OCI-LY1 (cell line): Measurements from ENCODE around the gene OAT.

Source experiments
- EZH2 ChIP-seq: fragments of 200-600 bp; sonication (generic), shearing (Covaris generic); IDR thresholded peaks from 2 replicates; pipeline ENCODE4 v1.8.0; 2017; ENCODE audit warnings: borderline replicate concordance, mixed run types, mild to moderate bottlenecking, antibody characterized with exemption, low read length, moderate library complexity, mixed read lengths
- TF ChIP-seq, protein P1 (sequence below): fragments of 200-600 bp; sonication (generic), shearing (Covaris generic); IDR thresholded peaks from 2 replicates; pipeline ENCODE4 v1.5.1; 2017; ENCODE audit warnings: mild to moderate bottlenecking, antibody characterized with exemption, low read length, moderate library complexity, mixed read lengths

DNA sequence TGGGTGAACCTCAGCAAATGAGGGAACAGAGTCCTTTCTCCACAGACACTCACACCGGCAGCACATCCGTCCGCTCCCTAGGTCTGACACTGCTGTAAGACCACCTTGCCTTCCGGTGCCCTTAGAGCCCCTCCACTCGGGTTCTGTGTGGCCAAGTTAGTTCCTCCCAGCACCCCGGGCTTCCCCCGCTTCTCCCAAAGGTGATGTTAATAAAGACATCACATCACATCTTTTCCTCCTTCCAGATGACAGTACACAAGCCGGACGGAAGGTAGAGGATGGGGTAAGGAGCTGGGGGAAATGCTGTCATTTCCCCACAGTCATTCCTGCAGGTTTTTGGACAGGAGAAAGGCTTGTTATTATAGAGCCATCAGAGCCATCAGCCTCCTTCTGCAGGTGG is 42.3 kb downstream of the OAT start:
- TF ChIP-seq, protein P1, sequence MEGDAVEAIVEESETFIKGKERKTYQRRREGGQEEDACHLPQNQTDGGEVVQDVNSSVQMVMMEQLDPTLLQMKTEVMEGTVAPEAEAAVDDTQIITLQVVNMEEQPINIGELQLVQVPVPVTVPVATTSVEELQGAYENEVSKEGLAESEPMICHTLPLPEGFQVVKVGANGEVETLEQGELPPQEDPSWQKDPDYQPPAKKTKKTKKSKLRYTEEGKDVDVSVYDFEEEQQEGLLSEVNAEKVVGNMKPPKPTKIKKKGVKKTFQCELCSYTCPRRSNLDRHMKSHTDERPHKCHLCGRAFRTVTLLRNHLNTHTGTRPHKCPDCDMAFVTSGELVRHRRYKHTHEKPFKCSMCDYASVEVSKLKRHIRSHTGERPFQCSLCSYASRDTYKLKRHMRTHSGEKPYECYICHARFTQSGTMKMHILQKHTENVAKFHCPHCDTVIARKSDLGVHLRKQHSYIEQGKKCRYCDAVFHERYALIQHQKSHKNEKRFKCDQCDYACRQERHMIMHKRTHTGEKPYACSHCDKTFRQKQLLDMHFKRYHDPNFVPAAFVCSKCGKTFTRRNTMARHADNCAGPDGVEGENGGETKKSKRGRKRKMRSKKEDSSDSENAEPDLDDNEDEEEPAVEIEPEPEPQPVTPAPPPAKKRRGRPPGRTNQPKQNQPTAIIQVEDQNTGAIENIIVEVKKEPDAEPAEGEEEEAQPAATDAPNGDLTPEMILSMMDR: no peak
- TF ChIP-seq EZH2: no peak
